Loucy (cell line): ENCODE results near the gene MAD1L1.

Experiments used
- EZH2phosphoT487 ChIP-seq: fragments of 200-600 bp; IDR thresholded peaks from 2 replicates; pipeline ENCODE4 v1.6.1; 2018; ENCODE audit warnings: antibody characterized with exemption, mild to moderate bottlenecking, moderate library complexity, borderline replicate concordance
- TF ChIP-seq, protein P1 (sequence below): fragments of 200-600 bp; sonication (generic); conservative IDR thresholded peaks from 2 replicates; pipeline ENCODE4 v1.5.1; 2014; ENCODE audit warnings: mild to moderate bottlenecking, antibody characterized with exemption, low read length

- TF ChIP-seq, protein P1, sequence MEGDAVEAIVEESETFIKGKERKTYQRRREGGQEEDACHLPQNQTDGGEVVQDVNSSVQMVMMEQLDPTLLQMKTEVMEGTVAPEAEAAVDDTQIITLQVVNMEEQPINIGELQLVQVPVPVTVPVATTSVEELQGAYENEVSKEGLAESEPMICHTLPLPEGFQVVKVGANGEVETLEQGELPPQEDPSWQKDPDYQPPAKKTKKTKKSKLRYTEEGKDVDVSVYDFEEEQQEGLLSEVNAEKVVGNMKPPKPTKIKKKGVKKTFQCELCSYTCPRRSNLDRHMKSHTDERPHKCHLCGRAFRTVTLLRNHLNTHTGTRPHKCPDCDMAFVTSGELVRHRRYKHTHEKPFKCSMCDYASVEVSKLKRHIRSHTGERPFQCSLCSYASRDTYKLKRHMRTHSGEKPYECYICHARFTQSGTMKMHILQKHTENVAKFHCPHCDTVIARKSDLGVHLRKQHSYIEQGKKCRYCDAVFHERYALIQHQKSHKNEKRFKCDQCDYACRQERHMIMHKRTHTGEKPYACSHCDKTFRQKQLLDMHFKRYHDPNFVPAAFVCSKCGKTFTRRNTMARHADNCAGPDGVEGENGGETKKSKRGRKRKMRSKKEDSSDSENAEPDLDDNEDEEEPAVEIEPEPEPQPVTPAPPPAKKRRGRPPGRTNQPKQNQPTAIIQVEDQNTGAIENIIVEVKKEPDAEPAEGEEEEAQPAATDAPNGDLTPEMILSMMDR = no peak
- no peak for TF ChIP-seq EZH2phosphoT487
Observed at GRCh38 chr7:2200584-2200980, 32.2 kb downstream of the MAD1L1 start.
